H1 (cell line): ENCODE data around the gene GNG5.

Experiments
- GABPA ChIP-seq: IDR thresholded peaks from 2 replicates; pipeline ENCODE4 v1.6.1; 2011; ENCODE audit warnings: mild to moderate bottlenecking, low read length, moderate library complexity, borderline replicate concordance; ENCODE audit not compliant: insufficient read depth
- NRF1 ChIP-seq: IDR thresholded peaks from 2 replicates; pipeline ENCODE4 v1.6.1; 2011; ENCODE audit warnings: mild to moderate bottlenecking, low read depth, low read length, improper control_type of control experiment
- POLR2AphosphoS5 ChIP-seq: IDR thresholded peaks from 2 replicates; pipeline ENCODE4 v1.6.1; 2011; ENCODE audit warnings: low read depth, low read length
- RXRA ChIP-seq: IDR thresholded peaks from 2 replicates; pipeline ENCODE4 v1.6.1; 2011; ENCODE audit warnings: low read depth, mild to moderate bottlenecking, low read length, moderate library complexity; ENCODE audit not compliant: insufficient read depth
- SIN3A ChIP-seq, 2 experiments: IDR thresholded peaks in 1 of 2; conservative IDR thresholded peaks in 1 of 2; 2 replicates each; pipeline ENCODE4 v1.6.1; 2011 to 2012; ENCODE audit warnings: low read length in 2 of 2, improper control_type of control experiment in 1 of 2, low read depth in 1 of 2, mild to moderate bottlenecking in 1 of 2
- SP1 ChIP-seq: IDR thresholded peaks from 2 replicates; pipeline ENCODE4 v1.6.1; 2011; ENCODE audit warnings: low read depth, low read length

- TF ChIP-seq SIN3A (conservative IDR thresholded peaks at IDR 0.05 in 1 of 2, IDR thresholded peaks at IDR 0.05 in 1 of 2; ENCODE audit: low read depth in 1 of 2, low read length in 2 of 2) (no peak), RXRA (no peak), NRF1 (no peak), GABPA (no peak), POLR2AphosphoS5 (no peak), SP1 (no peak)
These were observed 33.6 kb upstream of the GNG5 start for GRCh38 chr1:84539972-84540371.
